ENCODE data around the gene FMNL2.

FMNL2 gene

DNA sequence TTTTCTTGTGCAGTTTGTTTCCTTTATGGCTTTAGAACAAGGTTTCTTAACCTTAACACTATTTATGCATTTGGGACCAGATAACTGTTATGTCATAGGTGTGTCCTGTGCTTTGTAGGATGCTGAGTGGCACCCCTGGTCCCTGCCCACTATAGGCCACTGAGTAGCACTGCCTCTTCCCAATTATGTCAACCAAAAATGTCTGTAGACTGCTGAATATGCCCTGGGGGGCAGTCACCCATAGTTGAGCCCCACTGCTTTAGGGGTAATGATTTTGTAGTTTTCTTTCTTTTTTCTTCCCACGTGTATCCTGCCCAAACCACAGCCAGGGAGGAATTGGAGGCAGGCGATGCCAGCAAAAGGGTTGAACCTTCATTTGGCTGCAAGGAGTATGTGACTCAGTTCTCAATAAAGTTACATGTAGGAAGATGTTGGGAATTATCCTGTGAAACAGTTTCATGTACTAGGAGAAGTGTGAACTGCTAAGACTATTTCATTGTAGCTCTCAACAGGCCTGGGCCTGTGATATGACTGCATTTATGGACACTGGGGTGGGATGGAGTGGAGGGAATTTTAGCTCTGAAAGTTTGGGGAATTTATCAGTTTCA, 65.7 kb downstream of the FMNL2 start:
- in situ Hi-C loops (cut with MboI; ENCODE audit: low sequenced_read_pairs) = no loop called here

DNA sequence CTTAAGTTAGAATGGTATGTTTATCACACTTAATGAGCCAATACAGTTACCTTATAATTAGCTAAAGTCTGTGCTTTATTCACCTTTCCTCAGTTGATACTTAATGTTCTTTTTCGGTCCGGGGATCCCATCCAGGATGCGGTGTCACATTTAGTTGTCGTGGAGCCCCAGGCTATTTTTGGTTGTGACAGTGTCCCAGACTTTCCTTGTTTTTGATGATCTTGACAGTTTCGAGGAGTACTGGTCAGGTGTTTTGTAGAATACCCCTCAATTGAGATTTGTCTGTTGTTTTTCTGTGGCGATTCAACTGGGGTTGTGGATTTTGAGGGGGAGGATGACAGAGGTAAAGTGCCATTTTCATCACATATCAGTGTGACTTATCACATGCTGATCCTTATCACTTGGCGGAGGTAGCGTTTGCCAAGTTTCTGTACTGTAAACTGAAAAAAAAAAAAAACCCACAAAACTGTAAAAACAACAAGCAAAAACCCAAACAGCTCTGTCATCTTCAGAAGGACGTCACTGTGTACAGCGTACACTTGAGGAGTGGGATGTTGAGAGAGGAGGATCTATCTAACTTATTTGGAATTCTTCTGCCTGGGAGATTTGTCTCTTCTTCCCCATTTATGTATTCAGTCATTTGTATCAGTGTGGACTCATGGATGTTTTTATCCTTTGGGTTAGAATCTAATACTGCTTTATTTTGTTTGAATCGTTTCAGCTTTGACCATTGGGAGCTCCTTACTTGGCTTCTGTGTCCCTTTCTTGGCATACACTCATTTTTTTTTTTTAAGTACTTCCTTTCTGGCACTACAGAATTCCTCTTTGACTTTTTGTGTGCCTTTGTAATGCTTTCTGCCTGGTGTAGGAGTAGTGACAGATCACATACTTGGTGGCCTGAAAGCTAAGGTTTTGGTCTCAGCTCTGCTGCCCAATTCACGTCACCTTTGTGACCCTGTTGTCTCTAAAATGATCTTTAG, 68.1 kb downstream of the FMNL2 start:
- in situ Hi-C loops (cut with MboI; ENCODE audit: low sequenced_read_pairs) = no loop called here

DNA sequence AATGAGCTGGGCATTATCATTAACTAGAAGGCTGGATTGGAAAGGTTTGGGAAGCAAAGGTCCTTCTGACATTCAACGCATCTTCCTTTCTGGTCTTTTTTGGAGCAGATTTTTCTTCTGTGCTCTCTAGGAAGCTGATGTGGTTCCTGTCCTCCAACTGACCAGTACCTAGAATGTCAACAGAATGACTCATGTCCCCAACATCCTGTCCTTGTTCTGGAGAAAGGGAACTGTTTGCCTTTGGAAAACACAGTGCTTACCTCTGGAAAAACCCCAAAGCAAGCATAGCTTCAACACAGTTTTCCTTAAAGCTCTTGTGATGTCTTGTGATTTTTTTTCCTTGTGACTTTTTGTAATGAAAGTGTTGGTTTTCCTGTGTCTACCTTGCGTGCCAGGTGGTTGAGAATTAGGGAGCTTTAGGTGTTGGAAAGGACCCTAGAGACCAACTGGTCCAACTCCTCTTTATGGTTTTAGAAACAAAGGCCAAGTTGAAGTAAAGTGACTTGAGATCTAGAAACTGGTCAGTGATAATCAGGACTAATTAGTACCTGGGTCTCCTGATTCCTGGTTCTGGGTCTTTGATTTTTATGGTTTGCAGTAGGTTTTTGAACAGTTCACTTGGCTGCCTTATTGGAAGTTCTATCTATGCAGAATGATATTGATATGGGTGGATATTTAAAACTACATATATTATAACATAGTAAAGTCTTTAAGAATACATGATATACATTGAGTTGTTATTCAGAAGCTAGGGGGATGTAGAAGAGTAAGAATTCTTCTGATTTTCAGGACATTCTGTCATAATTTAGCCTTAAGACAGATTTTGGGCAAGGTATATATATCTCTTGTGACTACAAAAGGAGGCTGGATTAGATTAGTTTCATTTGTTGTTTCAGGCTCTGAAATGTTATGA, 70.5 kb downstream of the FMNL2 start:
- in situ Hi-C loops (cut with MboI; ENCODE audit: low sequenced_read_pairs) = no loop called here

DNA sequence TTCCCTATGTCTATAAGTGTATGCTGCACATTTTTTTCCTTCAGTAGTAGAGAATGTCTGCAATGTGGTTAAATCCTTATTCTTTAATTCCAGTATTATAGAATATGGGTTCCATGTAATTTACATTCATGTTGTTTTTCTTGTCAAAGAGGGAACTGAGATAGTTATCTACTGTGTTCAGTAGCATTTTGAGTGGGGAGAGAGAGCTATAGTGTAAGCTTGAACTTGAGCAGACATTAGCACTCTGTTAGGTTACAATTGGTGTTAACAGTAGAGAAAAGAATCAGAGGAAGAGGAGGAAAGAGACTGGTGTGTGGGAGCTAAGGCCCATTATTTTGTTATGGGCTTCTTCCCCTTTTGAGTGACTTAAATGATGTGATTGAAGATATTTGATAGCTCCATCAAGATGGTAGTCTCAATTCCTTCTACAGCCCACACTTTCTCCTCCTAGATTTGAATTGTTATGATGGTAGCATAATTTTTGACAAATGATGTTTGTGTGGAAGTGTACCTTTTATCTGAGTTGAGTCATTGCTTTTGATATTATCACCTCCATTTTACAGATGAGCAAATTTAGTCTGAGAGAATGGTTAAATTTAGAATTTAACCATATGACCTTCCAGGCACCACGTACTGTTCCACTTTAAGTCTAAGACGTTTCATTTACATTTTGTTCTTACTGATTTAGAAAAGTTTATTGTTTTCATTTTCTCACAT, 71.3 kb downstream of the FMNL2 start:
- in situ Hi-C loops (cut with MboI; ENCODE audit: low sequenced_read_pairs) = no loop called here

DNA sequence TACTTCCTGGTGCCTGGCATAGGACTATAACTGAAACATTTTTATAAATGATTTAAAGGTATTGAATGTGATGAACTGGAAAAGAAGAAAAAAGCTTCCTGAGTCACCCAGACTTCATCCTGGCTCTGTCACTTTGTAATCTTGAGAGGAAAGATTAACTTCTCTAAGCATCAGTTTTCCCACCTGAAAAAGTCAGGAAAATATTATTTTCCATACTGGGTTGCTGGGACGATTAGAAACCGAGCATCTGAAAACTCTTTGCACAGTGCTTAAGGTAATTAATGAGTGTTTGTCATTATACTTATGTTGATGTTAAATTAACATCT, 71.8 kb downstream of the FMNL2 start:
- in situ Hi-C loops (cut with MboI; ENCODE audit: low sequenced_read_pairs) = no loop called here

DNA sequence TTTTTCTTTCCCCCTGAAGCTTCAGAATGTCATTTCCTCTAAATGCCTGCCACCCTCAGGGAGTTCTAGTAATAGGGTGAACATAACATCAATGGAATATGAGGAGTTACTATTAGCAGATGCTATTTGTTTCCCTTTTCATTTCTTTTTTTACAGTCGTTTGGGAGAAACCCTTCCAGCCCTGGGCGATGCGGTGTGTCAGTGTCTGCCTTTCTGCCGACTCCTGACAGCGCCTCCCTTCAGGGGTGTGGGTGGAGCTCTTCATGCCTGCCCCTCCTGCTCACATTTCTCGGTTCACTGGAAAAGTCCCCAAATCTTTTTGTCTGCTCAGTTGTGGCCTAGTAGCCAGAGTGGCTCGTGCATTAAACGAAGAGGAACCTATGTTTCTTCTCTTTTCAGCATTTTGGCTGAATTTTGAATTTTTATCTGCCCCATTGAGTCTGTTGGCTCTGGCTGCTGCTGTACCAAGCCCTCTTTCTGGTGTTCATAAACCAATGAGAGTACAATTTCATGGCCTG, 72.3 kb downstream of the FMNL2 start:
- in situ Hi-C loops (cut with MboI; ENCODE audit: low sequenced_read_pairs) = no loop called here

DNA sequence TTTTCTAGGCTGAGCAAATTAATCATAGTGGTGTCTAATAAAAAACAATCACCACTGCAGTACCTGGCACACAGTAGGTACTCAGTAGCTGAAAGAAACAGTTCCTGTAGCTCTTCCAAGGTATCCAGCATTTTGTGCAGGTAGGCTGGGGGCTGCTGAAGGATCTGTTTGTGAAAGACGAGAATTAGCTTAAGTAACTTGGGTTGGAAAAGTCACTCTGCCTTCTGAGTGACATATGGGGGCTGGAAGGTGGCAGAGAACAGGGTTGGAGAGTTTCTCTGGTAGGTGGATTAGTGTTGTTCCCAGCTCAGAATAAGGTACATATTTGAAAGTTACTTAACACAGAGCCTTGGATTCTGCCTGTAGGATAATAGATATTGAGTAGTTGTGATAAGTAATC, 72.8 kb downstream of the FMNL2 start:
- in situ Hi-C loops (cut with MboI; ENCODE audit: low sequenced_read_pairs) = no loop called here

DNA sequence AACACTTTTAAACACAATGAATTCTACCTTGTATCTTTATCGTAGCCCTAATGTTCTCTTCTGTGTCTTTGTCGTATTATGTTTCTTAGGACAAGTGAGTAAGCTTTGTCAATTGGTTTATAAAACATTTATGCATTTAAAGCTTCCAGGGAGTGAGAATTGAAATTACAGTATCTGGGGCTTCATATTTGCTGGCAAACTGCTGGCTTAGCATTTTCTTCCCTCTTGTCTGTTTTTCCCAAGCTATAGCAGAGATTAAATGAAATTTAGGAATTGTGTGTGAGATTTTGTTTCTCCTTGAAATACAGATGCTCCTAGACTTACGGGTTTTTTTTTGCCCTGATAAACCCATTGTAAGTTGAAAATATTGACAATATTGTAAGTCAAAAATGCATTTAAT, 73.3 kb downstream of the FMNL2 start:
- in situ Hi-C loops (cut with MboI; ENCODE audit: low sequenced_read_pairs) = no loop called here

DNA sequence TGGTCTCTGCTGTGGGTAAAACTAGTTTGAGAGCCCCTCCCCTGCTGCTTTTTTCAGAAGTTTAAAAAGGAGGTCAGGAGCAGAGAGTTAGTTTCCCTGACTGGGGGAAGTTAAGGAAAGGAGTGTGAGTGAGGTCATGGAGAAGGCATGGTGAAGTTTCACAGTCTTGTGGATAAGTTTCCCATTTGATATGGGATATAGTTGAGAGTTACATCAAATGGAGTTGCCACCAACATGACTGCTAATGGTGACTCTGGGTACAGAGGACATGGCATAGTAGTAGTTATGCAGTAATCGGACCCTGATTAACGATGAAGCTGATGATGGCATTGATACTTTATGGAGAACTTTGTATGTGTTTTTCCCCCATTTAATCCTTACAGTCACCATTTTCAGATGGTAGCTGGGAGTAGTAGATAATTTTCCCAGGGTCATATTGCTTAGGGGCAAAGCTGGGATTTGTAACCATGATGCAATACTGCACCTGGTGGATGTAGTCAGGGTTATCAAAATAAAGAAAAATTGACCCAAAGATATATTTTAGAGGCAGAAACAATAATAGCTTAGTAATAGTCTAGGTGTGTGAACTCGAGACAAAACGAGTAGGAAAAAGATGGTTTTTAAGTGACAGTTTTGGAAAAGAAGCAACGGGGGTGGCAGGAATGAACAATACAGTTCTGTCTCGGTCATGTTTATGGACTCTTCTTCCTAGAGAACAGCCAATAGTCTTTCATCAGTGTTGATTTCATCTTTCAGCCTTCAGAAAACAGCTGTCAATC, 74.6 kb downstream of the FMNL2 start:
- in situ Hi-C loops (cut with MboI; ENCODE audit: low sequenced_read_pairs) = no loop called here

DNA sequence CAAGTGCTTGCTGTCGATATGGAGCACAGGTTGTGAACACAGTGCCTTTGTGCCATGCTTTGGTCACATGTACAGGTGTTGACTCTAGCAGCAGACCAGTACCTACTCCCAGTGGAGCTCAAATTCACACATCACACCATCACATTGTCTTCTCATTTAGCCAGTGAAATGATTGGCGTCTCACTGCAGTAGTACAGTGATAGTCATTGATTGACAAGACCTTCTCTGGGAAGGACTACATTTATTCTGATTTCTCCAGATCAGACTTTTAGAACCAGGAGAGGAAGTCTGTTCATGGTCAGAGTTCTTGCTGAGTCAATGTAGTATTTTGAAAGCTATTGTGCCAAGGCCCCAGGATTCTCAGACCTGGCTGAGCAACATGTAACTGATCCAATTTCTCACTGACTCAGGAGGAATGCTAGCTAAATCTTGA, 75.2 kb downstream of the FMNL2 start:
- in situ Hi-C loops (cut with MboI; ENCODE audit: low sequenced_read_pairs) = no loop called here

DNA sequence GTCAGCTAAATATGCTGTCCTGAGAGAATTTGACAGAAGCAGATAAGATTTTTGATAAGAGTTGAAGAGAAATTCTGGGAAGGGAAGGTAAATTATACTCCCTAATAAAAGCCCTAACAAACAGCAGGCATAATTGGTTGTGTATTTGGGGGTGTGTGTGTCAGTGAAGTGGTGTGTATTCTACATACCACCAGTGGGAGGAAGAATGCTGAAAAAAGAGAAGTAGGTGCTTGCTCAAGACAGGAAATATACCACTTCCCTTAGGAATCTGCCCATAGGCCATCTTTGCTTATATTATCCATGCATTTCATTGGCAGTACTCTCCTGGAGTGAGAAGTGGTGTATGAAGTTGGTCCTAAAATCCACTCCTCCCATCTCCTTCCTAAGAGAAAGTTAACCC, 76.2 kb downstream of the FMNL2 start:
- in situ Hi-C loops (cut with MboI; ENCODE audit: low sequenced_read_pairs) = no loop called here

DNA sequence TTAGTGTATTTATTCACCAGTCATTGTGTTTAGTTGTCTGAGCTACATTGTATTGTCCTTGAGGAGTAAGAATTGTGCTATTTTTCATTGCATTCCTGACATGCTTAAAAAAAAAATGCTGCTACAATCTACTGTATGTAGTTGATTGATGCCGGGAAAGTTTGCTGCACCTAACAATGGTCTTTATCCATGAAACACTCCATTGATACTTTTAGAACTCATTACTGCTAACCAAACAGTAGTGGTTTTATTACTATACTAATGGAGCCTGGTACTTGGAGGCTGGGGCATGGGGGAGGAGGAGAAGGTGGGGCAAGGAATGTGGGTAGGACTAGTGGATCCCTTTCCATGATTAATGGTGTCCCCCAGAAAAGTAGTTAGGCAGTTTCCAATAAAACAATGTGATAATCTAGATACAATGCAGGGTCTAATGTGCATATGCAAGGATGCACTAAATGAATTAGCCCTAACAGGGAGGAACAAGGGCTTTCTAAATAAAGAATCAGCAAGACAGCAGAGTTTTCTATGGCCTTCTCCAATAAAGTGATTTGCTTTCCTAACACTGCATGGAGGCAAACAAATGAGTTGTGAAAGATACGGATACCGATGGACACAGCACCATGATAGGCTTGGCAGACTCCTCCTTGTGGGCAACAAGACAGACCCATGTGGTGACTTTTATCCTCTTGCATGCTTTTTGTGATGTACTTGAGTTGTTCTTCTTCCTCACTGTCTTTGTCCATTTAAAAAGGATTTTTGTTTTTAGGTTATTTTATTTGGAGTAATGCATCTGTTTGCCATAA, 78.5 kb downstream of the FMNL2 start:
- in situ Hi-C loops (cut with MboI; ENCODE audit: low sequenced_read_pairs) = no loop called here

DNA sequence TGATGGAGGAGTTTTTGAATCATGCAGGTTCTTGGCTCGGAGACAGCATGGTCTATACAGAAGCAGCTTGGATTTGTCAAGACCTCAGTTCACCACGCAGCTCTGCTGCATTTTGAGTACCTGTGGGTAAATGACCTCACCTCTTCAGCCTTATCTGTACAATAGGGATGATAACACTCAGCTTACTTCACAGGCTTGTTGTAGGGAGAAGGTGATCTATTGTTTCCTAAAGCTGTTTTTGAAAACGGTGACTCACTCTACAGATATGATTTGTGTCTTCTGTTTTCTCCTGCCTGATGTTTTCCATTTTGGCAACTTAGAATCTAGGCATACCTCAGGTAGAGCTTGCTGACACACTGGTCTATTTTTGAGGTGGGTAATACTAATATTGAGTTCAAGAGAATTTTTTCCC, 80.3 kb downstream of the FMNL2 start:
- in situ Hi-C loops (cut with MboI; ENCODE audit: low sequenced_read_pairs) = no loop called here

DNA sequence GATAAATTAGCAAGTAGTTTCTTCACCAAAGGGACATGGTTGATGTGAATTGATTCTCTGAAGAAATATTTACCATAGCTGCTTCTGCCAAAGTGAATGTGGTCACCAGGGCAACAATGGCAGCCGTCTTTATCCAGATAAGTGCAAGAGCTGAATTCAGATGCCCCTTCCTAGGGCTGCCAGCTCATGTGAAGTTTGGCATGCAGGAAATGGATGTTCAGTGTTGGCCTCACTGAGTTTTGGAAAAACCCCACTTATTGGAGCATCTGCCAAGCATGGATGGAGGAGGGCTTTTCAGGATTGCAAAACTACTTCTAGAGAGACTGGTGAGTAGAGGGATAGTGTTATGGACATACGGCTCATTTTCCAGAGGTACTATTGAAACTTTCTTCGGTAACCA, 80.8 kb downstream of the FMNL2 start:
- in situ Hi-C loops (cut with MboI; ENCODE audit: low sequenced_read_pairs) = no loop called here

DNA sequence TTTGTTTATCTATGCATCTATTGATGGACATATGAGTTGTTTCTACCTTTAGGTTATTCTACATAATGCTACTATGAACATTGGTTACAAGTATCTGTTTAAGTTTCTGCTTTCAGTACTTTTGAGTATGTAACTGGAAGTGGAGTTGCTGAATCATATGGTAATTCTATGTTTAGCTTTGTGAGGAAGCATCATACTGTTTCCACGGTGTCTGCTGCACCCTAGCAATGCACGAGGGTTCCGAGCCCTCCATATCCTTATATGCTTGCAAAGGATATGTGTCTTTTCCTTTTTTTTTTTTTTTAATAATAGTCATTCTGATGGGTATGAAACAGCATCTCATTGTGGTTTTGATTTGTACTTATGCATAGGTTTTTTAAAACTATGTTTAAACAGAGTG, 83.7 kb downstream of the FMNL2 start:
- in situ Hi-C loops (cut with MboI; ENCODE audit: low sequenced_read_pairs) = no loop called here

DNA sequence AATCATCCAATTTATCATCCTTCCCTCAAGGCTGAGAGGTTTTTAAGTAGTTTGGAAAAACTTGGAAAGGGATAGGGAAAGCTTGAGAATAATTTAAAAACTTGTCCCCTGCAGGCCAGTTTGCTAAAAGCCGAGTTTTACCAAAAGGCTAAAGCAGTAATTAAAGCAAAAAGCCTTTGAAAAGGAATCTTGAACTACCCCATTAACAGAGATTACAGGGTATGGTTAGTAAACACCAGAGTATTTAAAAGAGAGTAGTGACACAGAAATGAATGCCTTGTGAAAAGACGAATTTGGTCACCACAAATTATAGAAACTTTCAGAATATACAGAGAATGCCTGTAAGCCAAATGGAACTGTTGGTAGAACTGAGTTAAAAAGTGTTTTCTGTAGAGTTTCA, 85.0 kb downstream of the FMNL2 start:
- in situ Hi-C loops (cut with MboI; ENCODE audit: low sequenced_read_pairs) = no loop called here

DNA sequence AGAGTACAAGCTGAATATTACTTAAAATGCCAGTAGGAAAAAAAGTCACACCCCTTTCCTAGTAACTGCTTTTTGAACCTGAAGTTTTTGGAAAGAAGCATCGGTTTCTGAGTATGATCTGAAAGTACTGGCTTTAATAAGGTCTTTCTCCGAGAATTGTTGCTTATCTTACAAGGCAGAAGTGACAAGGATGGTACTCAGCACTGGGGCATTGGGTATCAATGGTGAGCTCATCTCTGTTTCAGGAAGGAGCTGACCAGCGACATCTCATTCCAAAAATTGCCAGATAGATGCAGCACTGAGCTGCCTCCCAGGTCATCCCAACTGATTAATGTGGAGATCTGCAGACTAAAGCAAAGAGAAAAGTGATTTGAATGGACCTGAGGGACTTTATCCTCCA, 85.4 kb downstream of the FMNL2 start:
- in situ Hi-C loops (cut with MboI; ENCODE audit: low sequenced_read_pairs) = no loop called here

DNA sequence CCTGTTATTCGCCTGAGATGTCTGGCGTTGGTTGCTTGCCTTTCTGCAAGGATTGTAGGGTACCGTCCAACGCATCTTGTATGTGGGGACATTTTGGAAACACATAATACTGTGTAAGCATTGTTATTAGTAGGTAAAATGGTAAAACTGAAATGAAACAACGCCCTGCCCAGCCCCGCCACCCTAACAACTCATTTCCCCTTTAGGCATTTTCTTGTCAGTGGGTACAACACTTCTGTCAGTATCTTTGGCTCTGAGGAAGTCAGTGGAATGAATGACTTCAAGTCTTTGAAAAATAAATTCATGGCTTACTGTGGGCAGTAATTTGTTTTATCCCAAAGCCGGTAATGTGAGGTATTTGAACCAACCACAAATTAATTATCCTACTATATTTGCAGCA, 86.0 kb downstream of the FMNL2 start:
- in situ Hi-C loops (cut with MboI; ENCODE audit: low sequenced_read_pairs) = no loop called here
